Urothelium cell line (cell line): ENCODE results near the gene CRYBA4.
A peak's percentile ranks its signal among the peaks of the same experiment; 100 is the strongest.
"Not testable (repeated sequence)": the region's sequence is repeated elsewhere in the genome, so short reads cannot be mapped to it uniquely, and the experiment has no call there.

ENCODE experiments used
- DNase-seq: peaks from one replicate; pipeline ENCODE4 v3.0.0; 2011; ENCODE audit warnings: low spot score, mixed read lengths
- FAIRE-seq: peaks from 2 replicates; lab custom pipeline; 2011; peaks lifted over from hg19 to GRCh38; lab: Jason Lieb, UNC

Gene CRYBA4

GRCh38 chr22:26593763-26594162, 28.0 kb upstream of the CRYBA4 start:
- FAIRE-seq = no peak
- no peak for DNase-seq

GRCh38 chr22:26597026-26597425, 24.7 kb upstream of the CRYBA4 start:
- DNase-seq = no peak
- FAIRE-seq = peak; percentile 84

GRCh38 chr22:26597480-26597879, 24.3 kb upstream of the CRYBA4 start:
- no peak for DNase-seq
- no peak for FAIRE-seq

- peak; percentile 90 for FAIRE-seq
- no peak for DNase-seq
Observed at GRCh38 chr22:26599505-26599904, 22.3 kb upstream of the CRYBA4 start.

- DNase-seq (no peak), FAIRE-seq (no peak)
Observed at GRCh38 chr22:26601726-26602125, 20.0 kb upstream of the CRYBA4 start.

- peak; percentile 90 for FAIRE-seq
- no peak for DNase-seq
Observed at GRCh38 chr22:26602127-26602526, 19.6 kb upstream of the CRYBA4 start.

- FAIRE-seq (peak; percentile 82), DNase-seq (no peak)
Observed at GRCh38 chr22:26604368-26604767, 17.4 kb upstream of the CRYBA4 start.

- DNase-seq (peak; percentile 80), FAIRE-seq (peak; percentile 95)
Observed at GRCh38 chr22:26606611-26607010, 15.2 kb upstream of the CRYBA4 start.

- no peak for DNase-seq
- FAIRE-seq = no peak
Observed at GRCh38 chr22:26608129-26608528, 13.6 kb upstream of the CRYBA4 start.

GRCh38 chr22:26609287-26609686, 12.5 kb upstream of the CRYBA4 start:
- DNase-seq (no peak), FAIRE-seq (peak; percentile 100)

- peak; percentile 99 for DNase-seq
- no peak for FAIRE-seq
Observed at GRCh38 chr22:26610072-26610958, 11.4 kb upstream of the CRYBA4 start.

GRCh38 chr22:26610996-26611395, 10.8 kb upstream of the CRYBA4 start:
- FAIRE-seq = no peak
- no peak for DNase-seq

GRCh38 chr22:26612652-26613051, 9.1 kb upstream of the CRYBA4 start:
- DNase-seq (no peak), FAIRE-seq (peak; percentile 91)

- FAIRE-seq = not testable (repeated sequence)
Observed at GRCh38 chr22:26613753-26614152, 8.0 kb upstream of the CRYBA4 start.

GRCh38 chr22:26614322-26614721, 7.4 kb upstream of the CRYBA4 start:
- FAIRE-seq = peak; percentile 30

More at GRCh38 chr22:26613753-26614152, 8.0 kb upstream of the CRYBA4 start:
- not testable (repeated sequence) for DNase-seq

GRCh38 chr22:26615149-26615548, 6.6 kb upstream of the CRYBA4 start:
- DNase-seq (no peak), FAIRE-seq (peak; percentile 85)

More at GRCh38 chr22:26614322-26614721, 7.4 kb upstream of the CRYBA4 start:
- DNase-seq = no peak

GRCh38 chr22:26615830-26616435, 5.8 kb upstream of the CRYBA4 start:
- DNase-seq (no peak), FAIRE-seq (peak; percentile 32)

- FAIRE-seq (no peak), DNase-seq (no peak)
Observed at GRCh38 chr22:26616650-26617049, 5.1 kb upstream of the CRYBA4 start.

GRCh38 chr22:26617271-26618199, 4.2 kb upstream of the CRYBA4 start, which contains the start of gene CRYBB1:
TSS of gene CRYBB1 (minus strand) at chr22:26618027. CDS start at chr22:26616319, 1,708 bp downstream.
- no peak for DNase-seq
- FAIRE-seq = peak; percentile 98

GRCh38 chr22:26618455-26618854, 3.3 kb upstream of the CRYBA4 start:
- FAIRE-seq (peak; percentile 37), DNase-seq (no peak)

- DNase-seq (peak; percentile 74), FAIRE-seq (no peak)
Observed at GRCh38 chr22:26619510-26619909, 2.3 kb upstream of the CRYBA4 start.
